ENCODE results near the gene NUCKS1. TPM values are rescaled to one million over a fixed set of nuclear protein-coding genes. Genes with fewer than 3 reads are reported as not detected.

Gene NUCKS1
- total RNA-seq, 1 experiment from 2014 or later: 401 TPM

DNA sequence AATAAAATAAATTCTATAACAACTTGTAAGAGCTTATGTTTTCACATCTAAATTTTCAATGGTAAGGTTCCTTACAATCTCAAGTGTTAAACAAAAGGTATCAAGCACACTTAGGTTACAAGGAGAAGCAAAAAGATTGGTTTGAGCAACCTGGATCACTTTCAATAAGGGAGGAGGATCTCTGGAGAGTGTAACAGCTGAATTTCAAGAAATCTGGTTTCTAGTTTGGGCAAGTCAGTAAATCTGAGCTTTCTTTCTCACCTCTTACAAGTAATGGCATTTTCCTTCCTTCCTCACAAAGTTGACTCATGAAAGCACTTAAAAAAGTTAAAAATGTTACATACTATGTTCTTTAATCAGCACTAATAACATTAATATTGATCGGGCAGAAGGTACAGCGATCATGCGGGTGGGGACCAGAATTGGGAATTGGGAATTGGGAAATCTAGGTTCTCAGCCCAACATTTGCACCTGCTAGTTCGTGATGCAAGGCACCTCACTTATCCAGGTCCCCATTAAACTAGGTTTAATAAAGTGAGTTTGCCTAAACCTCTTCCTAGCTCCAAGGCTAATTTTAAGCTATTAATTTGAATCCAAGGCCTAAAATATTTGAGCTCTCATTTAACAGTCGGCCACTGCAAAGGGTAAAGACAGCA lies 3.1 kb downstream of the NUCKS1 start:
- DNase-seq (ENCODE audit: low spot score): no peak
- ChIA-PET CTCF (interaction anchor here (0.6 to 0.7 kb wide), 2 partner anchors 38 to 44 kb away, joined by 3 read pairs; no protein-coding TSS in a partner anchor), POLR2A (no interaction called here)
- Mint-ChIP-seq H3K4me3 (peak overlapping the region; percentile 97), H3K36me3 (peaks cover 11% of the 10 kb centered on the region), H3K9me3 (peaks cover 7% of the 10 kb centered on the region), H3K4me1 (peaks cover 70% of the 10 kb centered on the region), H3K27ac (peak overlapping the region; percentile 88), H3K27me3 (ENCODE audit: low read depth) (no peaks in the 10 kb centered on the region; the same call in 1 of the 2 replicates)
- no peak for ATAC-seq
- TF ChIP-seq ZNF671 (CRISPR knock-in tag; IDR thresholded peaks at IDR 0.05) (no peak), ZNF425 (CRISPR knock-in tag; conservative IDR thresholded peaks at IDR 0.05) (0 out of 2 replicates have a peak, but pooled peaks have one; percentile 33)
- TF ChIP-seq, protein P1, sequence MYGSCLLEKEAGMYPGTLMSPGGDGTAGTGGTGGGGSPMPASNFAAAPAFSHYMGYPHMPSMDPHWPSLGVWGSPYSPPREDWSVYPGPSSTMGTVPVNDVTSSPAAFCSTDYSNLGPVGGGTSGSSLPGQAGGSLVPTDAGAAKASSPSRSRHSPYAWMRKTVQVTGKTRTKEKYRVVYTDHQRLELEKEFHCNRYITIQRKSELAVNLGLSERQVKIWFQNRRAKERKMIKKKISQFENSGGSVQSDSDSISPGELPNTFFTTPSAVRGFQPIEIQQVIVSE (CRISPR knock-in tag; IDR thresholded peaks at IDR 0.05; ENCODE audit: borderline replicate concordance): no peak

DNA sequence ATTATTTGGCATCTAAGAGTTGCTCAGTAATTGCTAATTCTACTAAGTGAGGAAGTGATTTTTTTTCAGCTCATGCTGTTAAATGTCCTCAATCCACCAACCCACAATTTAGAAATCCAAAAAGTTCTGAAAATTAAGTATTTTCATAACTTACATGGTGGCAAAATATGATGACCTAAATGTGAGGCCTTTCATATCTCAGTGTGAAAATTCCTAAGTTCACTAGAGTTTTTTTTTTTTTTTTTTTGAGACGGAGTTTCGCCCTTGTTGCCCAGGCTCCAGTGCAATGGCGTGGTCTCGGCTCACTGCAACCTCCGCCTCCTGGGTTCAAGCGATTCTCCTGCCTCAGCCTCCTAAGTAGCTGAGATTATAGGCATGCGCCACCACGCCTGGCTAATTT lies 5.6 kb downstream of the NUCKS1 start:
- ChIA-PET CTCF (interaction anchor here (1.8 kb wide), 1 partner anchor 86 kb away, joined by 8 read pairs; no protein-coding TSS in a partner anchor), POLR2A (no interaction called here)

DNA sequence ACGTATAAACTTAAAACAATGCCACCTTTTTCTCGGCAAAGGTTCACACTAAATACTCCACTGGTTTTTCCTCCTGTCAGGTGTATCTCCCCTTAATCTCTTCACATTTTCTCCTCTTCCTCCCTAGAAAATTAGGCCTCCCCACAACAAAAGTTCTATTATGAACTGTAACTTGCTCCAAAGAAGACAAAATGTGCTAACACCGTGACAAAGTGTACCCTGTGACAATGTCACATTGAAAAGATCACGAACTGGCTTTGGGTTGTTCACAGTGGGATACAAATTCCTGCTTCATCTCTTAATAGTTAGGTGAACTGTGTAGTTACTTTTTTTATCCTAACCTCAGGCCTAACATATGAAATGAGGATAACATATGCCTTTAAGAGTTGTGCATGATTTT lies 6.0 kb downstream of the NUCKS1 start:
- TF ChIP-seq CREM (CRISPR knock-in tag; IDR thresholded peaks at IDR 0.05): no peak
- no peak for TF ChIP-seq ZNF425 (CRISPR knock-in tag; conservative IDR thresholded peaks at IDR 0.05)
- TF ChIP-seq AR (CRISPR knock-in tag; IDR thresholded peaks at IDR 0.05): peak; percentile 50; the same call in 1 of the 2 replicates
- no peak for TF ChIP-seq PREB (CRISPR knock-in tag; IDR thresholded peaks at IDR 0.05; ENCODE audit: borderline replicate concordance)
- no peak for TF ChIP-seq FOXP4 (CRISPR knock-in tag; IDR thresholded peaks at IDR 0.05)
- TF ChIP-seq, protein P2, sequence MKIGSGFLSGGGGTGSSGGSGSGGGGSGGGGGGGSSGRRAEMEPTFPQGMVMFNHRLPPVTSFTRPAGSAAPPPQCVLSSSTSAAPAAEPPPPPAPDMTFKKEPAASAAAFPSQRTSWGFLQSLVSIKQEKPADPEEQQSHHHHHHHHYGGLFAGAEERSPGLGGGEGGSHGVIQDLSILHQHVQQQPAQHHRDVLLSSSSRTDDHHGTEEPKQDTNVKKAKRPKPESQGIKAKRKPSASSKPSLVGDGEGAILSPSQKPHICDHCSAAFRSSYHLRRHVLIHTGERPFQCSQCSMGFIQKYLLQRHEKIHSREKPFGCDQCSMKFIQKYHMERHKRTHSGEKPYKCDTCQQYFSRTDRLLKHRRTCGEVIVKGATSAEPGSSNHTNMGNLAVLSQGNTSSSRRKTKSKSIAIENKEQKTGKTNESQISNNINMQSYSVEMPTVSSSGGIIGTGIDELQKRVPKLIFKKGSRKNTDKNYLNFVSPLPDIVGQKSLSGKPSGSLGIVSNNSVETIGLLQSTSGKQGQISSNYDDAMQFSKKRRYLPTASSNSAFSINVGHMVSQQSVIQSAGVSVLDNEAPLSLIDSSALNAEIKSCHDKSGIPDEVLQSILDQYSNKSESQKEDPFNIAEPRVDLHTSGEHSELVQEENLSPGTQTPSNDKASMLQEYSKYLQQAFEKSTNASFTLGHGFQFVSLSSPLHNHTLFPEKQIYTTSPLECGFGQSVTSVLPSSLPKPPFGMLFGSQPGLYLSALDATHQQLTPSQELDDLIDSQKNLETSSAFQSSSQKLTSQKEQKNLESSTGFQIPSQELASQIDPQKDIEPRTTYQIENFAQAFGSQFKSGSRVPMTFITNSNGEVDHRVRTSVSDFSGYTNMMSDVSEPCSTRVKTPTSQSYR (CRISPR knock-in tag; IDR thresholded peaks at IDR 0.05): no peak
- no peak for TF ChIP-seq ZMAT4 (CRISPR knock-in tag; IDR thresholded peaks at IDR 0.05)
- no peak for TF ChIP-seq TP53 (CRISPR knock-in tag; IDR thresholded peaks at IDR 0.05)
- TF ChIP-seq NFATC4 (CRISPR knock-in tag; IDR thresholded peaks at IDR 0.05): 0 out of 2 replicates have a peak, but pooled peaks have one; percentile 24
- H3K4me1 Mint-ChIP-seq: peaks cover 74% of the 10 kb centered on the region
- H3K27ac Mint-ChIP-seq: peak overlapping the region; percentile 94
- no peaks in the 10 kb centered on the region for H3K9me3 Mint-ChIP-seq
- DNase-seq (ENCODE audit: low spot score): no peak
- peaks cover 11% of the 10 kb centered on the region for H3K36me3 Mint-ChIP-seq
- ChIA-PET CTCF (no interaction called here), POLR2A (no interaction called here)
- H3K27me3 Mint-ChIP-seq (ENCODE audit: low read depth): no peaks in the 10 kb centered on the region
- H3K4me3 Mint-ChIP-seq: peak overlapping the region; percentile 19
- no peak for ATAC-seq

More for the DNA sequence above, 5.6 kb downstream of the NUCKS1 start:
- TF ChIP-seq MXD4 (CRISPR knock-in tag; IDR thresholded peaks at IDR 0.05; ENCODE audit: borderline replicate concordance): no peak
- TF ChIP-seq IRF2 (CRISPR knock-in tag; IDR thresholded peaks at IDR 0.05; ENCODE audit: borderline replicate concordance, low read depth): no peak
- peak overlapping the region; percentile 94 for H3K27ac Mint-ChIP-seq
- H3K4me1 Mint-ChIP-seq: peaks cover 70% of the 10 kb centered on the region
- ATAC-seq (no peak), DNase-seq (ENCODE audit: low spot score) (no peak)
- peaks cover 11% of the 10 kb centered on the region for H3K36me3 Mint-ChIP-seq
- H3K27me3 Mint-ChIP-seq (ENCODE audit: low read depth): no peaks in the 10 kb centered on the region
- H3K9me3 Mint-ChIP-seq: no peaks in the 10 kb centered on the region
- H3K4me3 Mint-ChIP-seq: peak overlapping the region; percentile 19
